ENCODE results near the gene AP3B1. TPM values are rescaled to one million over a fixed set of nuclear protein-coding genes. Genes with fewer than 3 reads are reported as not detected.

The AP3B1 gene
- total RNA-seq, 6 experiments from 2014 or later, result 51.8 to 66.8 (median 56.6) TPM

- no peaks in the 10 kb centered on the region for H3K4me1 Mint-ChIP-seq (ENCODE audit: low read depth)
- H3K27ac Mint-ChIP-seq, result no peak overlapping the region
- DNase-seq, result no peak
- no peaks in the 10 kb centered on the region for H3K36me3 Mint-ChIP-seq (ENCODE audit: low read depth)
- H3K4me3 Mint-ChIP-seq, result no peak overlapping the region
- TF ChIP-seq, protein P1, sequence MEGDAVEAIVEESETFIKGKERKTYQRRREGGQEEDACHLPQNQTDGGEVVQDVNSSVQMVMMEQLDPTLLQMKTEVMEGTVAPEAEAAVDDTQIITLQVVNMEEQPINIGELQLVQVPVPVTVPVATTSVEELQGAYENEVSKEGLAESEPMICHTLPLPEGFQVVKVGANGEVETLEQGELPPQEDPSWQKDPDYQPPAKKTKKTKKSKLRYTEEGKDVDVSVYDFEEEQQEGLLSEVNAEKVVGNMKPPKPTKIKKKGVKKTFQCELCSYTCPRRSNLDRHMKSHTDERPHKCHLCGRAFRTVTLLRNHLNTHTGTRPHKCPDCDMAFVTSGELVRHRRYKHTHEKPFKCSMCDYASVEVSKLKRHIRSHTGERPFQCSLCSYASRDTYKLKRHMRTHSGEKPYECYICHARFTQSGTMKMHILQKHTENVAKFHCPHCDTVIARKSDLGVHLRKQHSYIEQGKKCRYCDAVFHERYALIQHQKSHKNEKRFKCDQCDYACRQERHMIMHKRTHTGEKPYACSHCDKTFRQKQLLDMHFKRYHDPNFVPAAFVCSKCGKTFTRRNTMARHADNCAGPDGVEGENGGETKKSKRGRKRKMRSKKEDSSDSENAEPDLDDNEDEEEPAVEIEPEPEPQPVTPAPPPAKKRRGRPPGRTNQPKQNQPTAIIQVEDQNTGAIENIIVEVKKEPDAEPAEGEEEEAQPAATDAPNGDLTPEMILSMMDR (IDR thresholded peaks at IDR 0.05), result no peak
- H3K9me3 Mint-ChIP-seq, result no peaks in the 10 kb centered on the region
- H3K27me3 Mint-ChIP-seq (ENCODE audit: insufficient read depth), result peaks cover 38% of the 10 kb centered on the region
These were observed 341.1 kb downstream of the AP3B1 start for GRCh38 chr5:77953374-77953773.

GRCh38 chr5:77952636-77953212 is 341.8 kb downstream of the AP3B1 start:
- Mint-ChIP-seq H3K9me3 (no peaks in the 10 kb centered on the region), H3K27ac (no peak overlapping the region), H3K36me3 (ENCODE audit: low read depth) (no peaks in the 10 kb centered on the region), H3K4me3 (no peak overlapping the region), H3K27me3 (ENCODE audit: insufficient read depth) (peaks cover 37% of the 10 kb centered on the region), H3K4me1 (ENCODE audit: low read depth) (no peaks in the 10 kb centered on the region)
- no peak for DNase-seq
- TF ChIP-seq, protein P1 (IDR thresholded peaks at IDR 0.05), result no peak

Other genes with a start within 250 kb of the AP3B1 start
- 10 to 100 TPM; 37.4 to 50.6 (median 44.9) TPM for gene SCAMP1, start 65.9 kb upstream of the AP3B1 start, total RNA-seq (2021; fragmentation: NEBNext Ultra II Directional; extraction: Animal tissue kit (Norgen Biotek cat#: 25700))

Data from HFFc6 (cell line).